Thyroid gland (tissue), 4 donors: Measurements from ENCODE around the gene EML6.

ENCODE experiments used
- CTCF ChIP-seq, 6 experiments: fragments of 200-600 bp in 3 of 6; fragments of 450-650 bp in 3 of 6; sonication (generic) in 3 of 6; IDR thresholded peaks; one replicate each; pipeline ENCODE4 v1.5.1; 2016 to 2019; ENCODE audit warnings: antibody characterized with exemption in 6 of 6, mild to moderate bottlenecking in 2 of 6, inconsistent platforms in 1 of 6, moderate library complexity in 1 of 6
- POLR2A ChIP-seq, 2 donors: fragments of 450-650 bp; IDR thresholded peaks; one replicate each; pipeline ENCODE4 v1.6.1; 2017; ENCODE audit warnings: antibody characterized with exemption in 2 of 2, mild to moderate bottlenecking in 2 of 2, moderate library complexity in 1 of 2

- TF ChIP-seq POLR2A (IDR thresholded peaks at IDR 0.05) (no peak), CTCF (IDR thresholded peaks at IDR 0.05) (no peak)
These were observed 236.7 kb downstream of the EML6 start for GRCh38 chr2:54960164-54960563.
